ENCODE data around the gene GPR83.

GRCh38 chr11:94418123-94418765, 17.0 kb upstream of the GPR83 start:
- TF ChIP-seq CTCF (IDR thresholded peaks at IDR 0.05; ENCODE audit: low read depth, low read length, poor library complexity, severe bottlenecking) (no peak), EZH2phosphoT487 (IDR thresholded peaks at IDR 0.05; ENCODE audit: borderline replicate concordance, low read length) (no peak)

Data from DOHH2 (cell line).